K562 (cell line): Measurements from ENCODE around the gene RABGAP1L.

Source experiments
- CHD4 ChIP-seq: fragments of 200-600 bp; sonication (generic); IDR thresholded peaks from 3 replicates; pipeline ENCODE4 v1.6.1; 2012; ENCODE audit warnings: low read depth, mild to moderate bottlenecking, mixed read lengths, low read length, inconsistent platforms; ENCODE audit not compliant: insufficient read depth, insufficient replicate concordance, poor library complexity, severe bottlenecking
- ETV5 ChIP-seq: sonication (generic); formaldehyde crosslinking; IDR thresholded peaks from 2 replicates; pipeline ENCODE4 v1.4.0; 2020; ENCODE audit warnings: low read depth, mild to moderate bottlenecking, missing genetic modification reagents
- NFE2L1 ChIP-seq: fragments of 450-650 bp; IDR thresholded peaks from 2 replicates; pipeline ENCODE4 v1.6.1; 2016; ENCODE audit warnings: missing genetic modification characterization, low read depth, mild to moderate bottlenecking, missing compliant biosample characterization, moderate library complexity, borderline replicate concordance
- RFX1 ChIP-seq: fragments of 450-650 bp; IDR thresholded peaks from 2 replicates; pipeline ENCODE4 v1.6.1; 2016; ENCODE audit warnings: mild to moderate bottlenecking, moderate library complexity
- ZBTB40 ChIP-seq, 2 experiments: fragments of 450-650 bp in 1 of 2; sonication (generic) in 1 of 2; formaldehyde crosslinking in 1 of 2; IDR thresholded peaks; 2 replicates each; pipeline versions ENCODE4 v1.7.1 to v1.9.0; 2016 to 2022; ENCODE audit warnings: inconsistent platforms in 1 of 2, mild to moderate bottlenecking in 1 of 2, missing genetic modification reagents in 1 of 2

GRCh38 chr1:174135211-174135610, 24.1 kb upstream of the RABGAP1L start:
- no peak for TF ChIP-seq ZBTB40 (IDR thresholded peaks at IDR 0.05)
- TF ChIP-seq ZBTB40 (CRISPR knock-in tag; IDR thresholded peaks at IDR 0.05) = no peak
- no peak for TF ChIP-seq RFX1
- TF ChIP-seq CHD4 = no peak
- TF ChIP-seq ETV5 (CRISPR knock-in tag) = no peak
- no peak for TF ChIP-seq NFE2L1 (tag)
